T-helper 1 cell treated with Interleukin-12 subunit alpha and Interleukin-12 subunit beta and Interleukin-4 antibody, amounts not matched to agents 30 ng/mL and 1 ng/mL, for 36 hours (primary cell): Measurements from ENCODE around the gene IGDCC3. TPM values are rescaled to one million over a fixed set of nuclear protein-coding genes. Genes with fewer than 3 reads are reported as not detected.

Source experiments
- intact Hi-C: fragments of 100-400 bp; cut with micrococcal nuclease; formaldehyde crosslinking; loops from one replicate; pipeline ENCODE4 v1.15.1; 2024
- total RNA-seq: library from RNA; stranded (reverse); gene quantifications from 2 replicates; pipeline ENCODE4 v1.2.3, GENCODE V29; 2022

IGDCC3 gene
- total RNA-seq, 1 donor from 2014 or later = not detected

- intact Hi-C loops = loop anchor here (5.0 to 10.0 kb wide), 5 partner anchors 574 to 1796 kb away; partner anchors contain the start of genes MAP2K1, PCLAF, TRIP4 and USP3
These were observed 76.8 kb downstream of the IGDCC3 start for GRCh38 chr15:65300924-65301441.

- intact Hi-C loops = loop anchor here (5.0 to 10.0 kb wide), 3 partner anchors 566 to 1134 kb away; partner anchors contain the start of gene PPIB
These were observed 79.1 kb downstream of the IGDCC3 start for GRCh38 chr15:65298731-65299130.

- intact Hi-C loops = loop anchor here (10.0 kb wide), 1 partner anchor 1128 kb away; the partner anchor contains the start of gene PPIB
These were observed 84.8 kb downstream of the IGDCC3 start for GRCh38 chr15:65292938-65293518.

GRCh38 chr15:65290228-65290627 lies 87.6 kb downstream of the IGDCC3 start:
- intact Hi-C loops = loop anchor here (10.0 kb wide), 1 partner anchor 1125 kb away; the partner anchor contains the start of gene PPIB

- intact Hi-C loops = no loop called here
These were observed 88.4 kb downstream of the IGDCC3 start for GRCh38 chr15:65289261-65289854.

GRCh38 chr15:65287520-65287855 lies 90.3 kb downstream of the IGDCC3 start:
- intact Hi-C loops = loop anchor here (2.0 kb wide), 3 partner anchors 229 to 463 kb away; partner anchors contain the start of genes DPP8, PIF1 and PLEKHO2

GRCh38 chr15:65286704-65287519 lies 90.9 kb downstream of the IGDCC3 start, which contains the start of gene PARP16:
Gene PARP16, minus strand, starts transcription at chr15:65286883. Its CDS starts 457 bp downstream, at chr15:65286426.
- intact Hi-C loops = loop anchor here (1.0 to 2.0 kb wide), 9 partner anchors 9 to 462 kb away; partner anchors contain the start of genes CLPX, DPP8, PDCD7 and PIF1

GRCh38 chr15:65286069-65286703 lies 91.6 kb downstream of the IGDCC3 start:
- intact Hi-C loops = loop anchor here (1.0 to 2.0 kb wide), 9 partner anchors 10 to 461 kb away; partner anchors contain the start of genes CLPX, DPP8, PDCD7 and PIF1

- intact Hi-C loops = loop anchor here (1.0 to 2.0 kb wide), 9 partner anchors 11 to 461 kb away; partner anchors contain the start of genes CLPX, DPP8, PDCD7 and PIF1
These were observed 92.3 kb downstream of the IGDCC3 start for GRCh38 chr15:65285291-65286068.

- intact Hi-C loops = no loop called here
These were observed 99.3 kb downstream of the IGDCC3 start for GRCh38 chr15:65278480-65278879.

Other genes with a start within 250 kb of the IGDCC3 start
- gene PDCD7, start 244.2 kb downstream of the IGDCC3 start, total RNA-seq = 42.4 and 46.1 TPM in 2 replicates
- gene CLPX, start 192.7 kb downstream of the IGDCC3 start, total RNA-seq = 45.0 and 49.6 TPM in 2 replicates
- gene CILP, start 166.5 kb downstream of the IGDCC3 start, total RNA-seq = 0.10 TPM in 1 of 2 replicates, not detected in the other
- gene PARP16, start 91.1 kb downstream of the IGDCC3 start, total RNA-seq = 10.2 and 11.3 TPM in 2 replicates
- not detected in 2 replicates for gene RNU5A-1, start 82.0 kb downstream of the IGDCC3 start, total RNA-seq
- gene RNU5B-1, start 73.3 kb downstream of the IGDCC3 start, total RNA-seq = not detected in 2 replicates
- 0.05 and 0.59 TPM in 2 replicates for gene IGDCC4, start 44.9 kb upstream of the IGDCC3 start, total RNA-seq
- 43.6 and 45.0 TPM in 2 replicates for gene DPP8, start 139.7 kb upstream of the IGDCC3 start, total RNA-seq
- gene HACD3, start 152.5 kb upstream of the IGDCC3 start, total RNA-seq = 30.4 and 31.4 TPM in 2 replicates
- 38.5 and 42.1 TPM in 2 replicates for gene INTS14, start 233.1 kb upstream of the IGDCC3 start, total RNA-seq
- gene SLC24A1, start 243.9 kb upstream of the IGDCC3 start, total RNA-seq = 4.4 and 4.9 TPM in 2 replicates